Vagina (tissue), 2 donors: ENCODE results near the gene UBR3.

Experiments used
- POLR2A ChIP-seq, 2 donors: fragments of 450-650 bp; IDR thresholded peaks; one replicate each; pipeline ENCODE4 v1.6.1; 2017; ENCODE audit warnings: antibody characterized with exemption in 2 of 2, mild to moderate bottlenecking in 2 of 2, moderate library complexity in 2 of 2
- POLR2AphosphoS5 ChIP-seq, 2 donors: sonication (generic); formaldehyde crosslinking; IDR thresholded peaks; one replicate each; pipeline ENCODE4 v1.9.0; 2017; ENCODE audit warnings: antibody characterized with exemption in 2 of 2, mild to moderate bottlenecking in 2 of 2, low read depth in 1 of 2; ENCODE audit not compliant: insufficient read depth in 1 of 2
- TF ChIP-seq, protein P1 (sequence below), 3 experiments: fragments of 450-650 bp in 2 of 3; fragments of 200-600 bp in 1 of 3; sonication (generic) in 1 of 3; IDR thresholded peaks; one replicate each; pipeline ENCODE4 v1.5.1; 2017 to 2019; ENCODE audit warnings: antibody characterized with exemption in 3 of 3, mild to moderate bottlenecking in 2 of 3, moderate library complexity in 2 of 3

DNA sequence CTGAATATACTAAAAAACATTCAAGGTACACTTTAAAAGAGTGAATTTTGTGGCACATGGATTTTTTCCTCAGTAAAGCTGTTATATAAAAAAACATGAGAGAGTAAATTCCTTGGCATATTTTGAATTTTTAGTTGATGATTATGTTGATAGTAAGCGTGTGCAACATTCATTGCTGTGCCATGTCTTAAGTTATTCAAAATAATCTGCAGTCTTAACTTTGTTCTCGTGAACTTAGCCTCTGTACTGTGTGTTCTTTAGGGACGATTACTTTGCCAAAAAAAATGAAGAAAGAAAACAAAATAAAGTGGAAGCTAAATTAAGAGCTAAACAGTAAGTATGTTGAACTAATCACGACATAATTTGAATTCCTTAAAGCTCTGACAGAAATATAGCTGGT lies 19.0 kb upstream of the UBR3 start:
- TF ChIP-seq POLR2AphosphoS5 (IDR thresholded peaks at IDR 0.05; ENCODE audit: insufficient read depth in 1 of 2, low read depth in 1 of 2) (no peak), POLR2A (IDR thresholded peaks at IDR 0.05) (no peak)
- TF ChIP-seq, protein P1, sequence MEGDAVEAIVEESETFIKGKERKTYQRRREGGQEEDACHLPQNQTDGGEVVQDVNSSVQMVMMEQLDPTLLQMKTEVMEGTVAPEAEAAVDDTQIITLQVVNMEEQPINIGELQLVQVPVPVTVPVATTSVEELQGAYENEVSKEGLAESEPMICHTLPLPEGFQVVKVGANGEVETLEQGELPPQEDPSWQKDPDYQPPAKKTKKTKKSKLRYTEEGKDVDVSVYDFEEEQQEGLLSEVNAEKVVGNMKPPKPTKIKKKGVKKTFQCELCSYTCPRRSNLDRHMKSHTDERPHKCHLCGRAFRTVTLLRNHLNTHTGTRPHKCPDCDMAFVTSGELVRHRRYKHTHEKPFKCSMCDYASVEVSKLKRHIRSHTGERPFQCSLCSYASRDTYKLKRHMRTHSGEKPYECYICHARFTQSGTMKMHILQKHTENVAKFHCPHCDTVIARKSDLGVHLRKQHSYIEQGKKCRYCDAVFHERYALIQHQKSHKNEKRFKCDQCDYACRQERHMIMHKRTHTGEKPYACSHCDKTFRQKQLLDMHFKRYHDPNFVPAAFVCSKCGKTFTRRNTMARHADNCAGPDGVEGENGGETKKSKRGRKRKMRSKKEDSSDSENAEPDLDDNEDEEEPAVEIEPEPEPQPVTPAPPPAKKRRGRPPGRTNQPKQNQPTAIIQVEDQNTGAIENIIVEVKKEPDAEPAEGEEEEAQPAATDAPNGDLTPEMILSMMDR (IDR thresholded peaks at IDR 0.05), result no peak
